ENCODE measurements around the gene EHMT1. TPM values are rescaled to one million over a fixed set of nuclear protein-coding genes. Genes with fewer than 3 reads are reported as not detected.
"Not testable (repeated sequence)": the region's sequence is repeated elsewhere in the genome, so short reads cannot be mapped to it uniquely, and the experiment has no call there.

The EHMT1 gene
- total RNA-seq, 1 experiment from 2014 or later, result 112 TPM

GRCh38 chr9:137593176-137593575 is 25.6 kb upstream of the EHMT1 start:
- H3K4me3 Mint-ChIP-seq, result no peak overlapping the region
- no peaks in the 10 kb centered on the region; a peak in 1 of 5 replicates for H3K9me3 Mint-ChIP-seq

GRCh38 chr9:137596577-137596976 is 22.2 kb upstream of the EHMT1 start:
- not testable (repeated sequence) for H3K4me3 Mint-ChIP-seq; H3K23ac ChIP-seq (ENCODE audit: insufficient read length, low read depth, low read length); H3K9me3 ChIP-seq (ENCODE audit: control insufficient read depth, low read depth, low read length); H3K27me3 ChIP-seq (ENCODE audit: insufficient read depth, low read length); H2AK5ac ChIP-seq (ENCODE audit: insufficient read length, low read length); H3K23me2 ChIP-seq (ENCODE audit: insufficient read length, low read depth, low read length, poor library complexity, severe bottlenecking); H3K18ac ChIP-seq (ENCODE audit: insufficient read length, low read depth, low read length); H4K20me1 ChIP-seq (ENCODE audit: control insufficient read depth, insufficient read depth, insufficient read length); H3K27ac Mint-ChIP-seq; H4K8ac ChIP-seq (replicated peaks; ENCODE audit: insufficient read length, low read depth, low read length); DNase-seq; H2BK12ac ChIP-seq (ENCODE audit: insufficient read length, low read depth, low read length); H2BK20ac ChIP-seq (ENCODE audit: low read depth, low read length, poor library complexity, severe bottlenecking); H3K14ac ChIP-seq (ENCODE audit: insufficient read depth, low read length); H2BK15ac ChIP-seq (ENCODE audit: low read depth, low read length); H3K79me1 ChIP-seq (ENCODE audit: insufficient read depth, low read depth, low read length, poor library complexity, severe bottlenecking); H3K79me2 ChIP-seq (ENCODE audit: insufficient read depth, low read length); H3T11ph ChIP-seq (ENCODE audit: low read length); H3K9me3 Mint-ChIP-seq; H4K91ac ChIP-seq (ENCODE audit: insufficient read length, low read depth, low read length); H3K56ac ChIP-seq (ENCODE audit: insufficient read length, low read depth, low read length); H2BK120ac ChIP-seq (ENCODE audit: low read depth, low read length, poor library complexity, severe bottlenecking); H3K36me3 Mint-ChIP-seq (ENCODE audit: insufficient read depth in 1 of 3, low read depth in 3 of 3); H2AFZ ChIP-seq (ENCODE audit: low read length); H4K5ac ChIP-seq (ENCODE audit: insufficient read length, low read depth, low read length); H3K4me2 ChIP-seq (ENCODE audit: insufficient read depth, insufficient read length, low read length); H3K9ac ChIP-seq (ENCODE audit: extremely low read depth, insufficient read length, low read length); H3K4me1 ChIP-seq (ENCODE audit: insufficient read depth, low read length); H3K4me1 Mint-ChIP-seq; H3K4ac ChIP-seq (ENCODE audit: low read depth, low read length); H2BK5ac ChIP-seq (ENCODE audit: insufficient read length, low read length); H3K27ac ChIP-seq (ENCODE audit: insufficient read length, low read depth, low read length)
- peaks cover 12% of the 10 kb centered on the region for H3K27me3 Mint-ChIP-seq (ENCODE audit: low read depth)
- no CpG with 5 or more reads among the region's 7 CpGs for WGBS (ENCODE audit: extremely low coverage, insufficient read length, low lambda C conversion rate)

More at GRCh38 chr9:137593176-137593575, 25.6 kb upstream of the EHMT1 start:
- no peaks in the 10 kb centered on the region for H3K27me3 ChIP-seq (ENCODE audit: insufficient read depth, low read length)
- no peaks in the 10 kb centered on the region for H3K9me3 ChIP-seq (ENCODE audit: control insufficient read depth, low read depth, low read length)
- H3K56ac ChIP-seq (ENCODE audit: insufficient read length, low read depth, low read length), result no peak overlapping the region
- Mint-ChIP-seq H3K36me3 (ENCODE audit: insufficient read depth in 1 of 3, low read depth in 3 of 3) (peaks cover 5 to 14% (median 7%) of the 10 kb centered on the region in 3 experiments; a peak in 5 of 7 replicates), H3K27me3 (ENCODE audit: low read depth) (peaks cover 14% of the 10 kb centered on the region), H3K4me1 (peaks cover 5 to 11% of the 10 kb centered on the region in 2 experiments), H3K27ac (no peak overlapping the region)
- H3K18ac ChIP-seq (ENCODE audit: insufficient read length, low read depth, low read length), result no peak overlapping the region
- no peak overlapping the region for H2AFZ ChIP-seq (ENCODE audit: low read length)
- WGBS (ENCODE audit: extremely low coverage, insufficient read length, low lambda C conversion rate), result no CpG with 5 or more reads among the region's 12 CpGs
- no peak overlapping the region for H2BK15ac ChIP-seq (ENCODE audit: low read depth, low read length)
- H3K23me2 ChIP-seq (ENCODE audit: insufficient read length, low read depth, low read length, poor library complexity, severe bottlenecking), result peaks cover 9% of the 10 kb centered on the region
- H3K14ac ChIP-seq (ENCODE audit: insufficient read depth, low read length), result no peak overlapping the region
- no peak overlapping the region for H3K4ac ChIP-seq (ENCODE audit: low read depth, low read length)
- H3K9ac ChIP-seq (ENCODE audit: extremely low read depth, insufficient read length, low read length), result no peak overlapping the region
- no peak overlapping the region for H3K27ac ChIP-seq (ENCODE audit: insufficient read length, low read depth, low read length)
- no peaks in the 10 kb centered on the region for H4K20me1 ChIP-seq (ENCODE audit: control insufficient read depth, insufficient read depth, insufficient read length)
- no peak overlapping the region for H2BK5ac ChIP-seq (ENCODE audit: insufficient read length, low read length)
- H2BK12ac ChIP-seq (ENCODE audit: insufficient read length, low read depth, low read length), result no peak overlapping the region
- no peak overlapping the region for H2AK5ac ChIP-seq (ENCODE audit: insufficient read length, low read length)
- H4K8ac ChIP-seq (replicated peaks; ENCODE audit: insufficient read length, low read depth, low read length), result no peak overlapping the region
- no peak overlapping the region for H3T11ph ChIP-seq (ENCODE audit: low read length)
- H2BK120ac ChIP-seq (ENCODE audit: low read depth, low read length, poor library complexity, severe bottlenecking), result no peak overlapping the region
- no peak for TF ChIP-seq CTCF (conservative IDR thresholded peaks at IDR 0.05)
- DNase-seq, result no peak
- no peak overlapping the region for H3K4me2 ChIP-seq (ENCODE audit: insufficient read depth, insufficient read length, low read length)
- peaks cover 4% of the 10 kb centered on the region; the same call in 1 of the 2 replicates for H3K79me2 ChIP-seq (ENCODE audit: insufficient read depth, low read length)
- no peak overlapping the region for H3K23ac ChIP-seq (ENCODE audit: insufficient read length, low read depth, low read length)
- peaks cover 6% of the 10 kb centered on the region for H3K79me1 ChIP-seq (ENCODE audit: insufficient read depth, low read depth, low read length, poor library complexity, severe bottlenecking)
- no peak overlapping the region for H4K91ac ChIP-seq (ENCODE audit: insufficient read length, low read depth, low read length)
- H4K5ac ChIP-seq (ENCODE audit: insufficient read length, low read depth, low read length), result no peak overlapping the region
- peaks cover 4% of the 10 kb centered on the region; the same call in 1 of the 2 replicates for H3K4me1 ChIP-seq (ENCODE audit: insufficient read depth, low read length)
- no peak overlapping the region for H2BK20ac ChIP-seq (ENCODE audit: low read depth, low read length, poor library complexity, severe bottlenecking)

Measured in H9 (cell line).